ENCODE measurements around the gene HSPA2.

The HSPA2 gene

GRCh38 chr14:64520699-64521098, 19.8 kb upstream of the HSPA2 start:
- Histone ChIP-seq H3K36me3 (peaks cover 22% of the 10 kb centered on the region), H3K4me3 (ENCODE audit: low read depth, low read length) (no peak overlapping the region), H3K4me1 (peaks cover 13% of the 10 kb centered on the region), H3K27me3 (no peaks in the 10 kb centered on the region), H3K9me3 (no peaks in the 10 kb centered on the region)
- no peak for TF ChIP-seq CTCF (IDR thresholded peaks at IDR 0.05; ENCODE audit: low read depth, low read length)
- no peak for DNase-seq

GRCh38 chr14:64522591-64523355, 17.8 kb upstream of the HSPA2 start:
- Histone ChIP-seq H3K9me3 (no peaks in the 10 kb centered on the region), H3K4me1 (peaks cover 13% of the 10 kb centered on the region), H3K4me3 (ENCODE audit: low read depth, low read length) (no peak overlapping the region), H3K27me3 (no peaks in the 10 kb centered on the region), H3K36me3 (peaks cover 22% of the 10 kb centered on the region)
- DNase-seq: no peak
- TF ChIP-seq CTCF (IDR thresholded peaks at IDR 0.05; ENCODE audit: low read depth, low read length): no peak

DNA sequence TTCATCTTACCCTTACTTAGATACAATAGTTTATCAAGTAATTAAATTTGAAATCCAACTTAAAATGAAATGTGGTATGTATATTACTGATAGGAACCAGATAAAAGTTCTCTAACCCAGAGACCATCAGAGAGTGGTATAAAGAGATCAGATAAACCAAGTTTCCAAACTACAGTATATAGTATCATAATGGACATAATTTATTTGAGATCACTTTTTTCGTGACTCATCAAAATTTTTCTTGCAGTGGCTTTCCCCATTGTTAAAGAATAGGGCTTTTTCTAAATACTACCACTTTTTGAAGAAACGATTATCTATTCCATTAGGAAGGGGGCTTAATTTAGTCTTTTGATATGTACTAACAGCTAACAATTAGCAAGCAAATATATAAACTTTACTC, 15.2 kb upstream of the HSPA2 start:
- Histone ChIP-seq H3K36me3 (peaks cover 22% of the 10 kb centered on the region), H3K9me3 (no peaks in the 10 kb centered on the region), H3K27me3 (no peaks in the 10 kb centered on the region), H3K4me1 (peaks cover 13% of the 10 kb centered on the region), H3K4me3 (ENCODE audit: low read depth, low read length) (no peak overlapping the region)
- TF ChIP-seq CTCF (IDR thresholded peaks at IDR 0.05; ENCODE audit: low read depth, low read length): no peak
- DNase-seq: no peak

DNA sequence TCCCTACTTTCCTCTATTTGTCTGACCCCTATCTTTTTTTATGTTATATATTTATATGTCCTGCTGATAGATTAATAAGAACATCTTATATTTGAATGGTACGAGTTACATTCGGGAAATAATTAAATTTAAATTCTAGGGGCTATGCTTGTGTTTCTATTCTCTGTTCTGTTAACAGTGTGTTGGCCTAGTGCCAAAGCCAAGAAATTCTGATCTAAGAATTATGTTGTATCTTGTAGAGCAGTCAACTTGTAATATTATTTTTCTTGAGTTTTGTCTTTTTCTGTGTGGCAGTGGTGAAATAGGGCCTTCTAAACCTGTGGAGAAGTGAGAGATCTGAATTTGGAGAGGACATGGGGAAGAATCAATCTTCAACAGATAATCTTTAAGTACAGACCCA, 9.0 kb upstream of the HSPA2 start:
- H3K27me3 ChIP-seq: no peaks in the 10 kb centered on the region
- TF ChIP-seq CTCF (IDR thresholded peaks at IDR 0.05; ENCODE audit: low read depth, low read length): no peak
- H3K4me1 ChIP-seq: peaks cover 8% of the 10 kb centered on the region
- DNase-seq: no peak
- no peaks in the 10 kb centered on the region; the same call in 1 of the 2 replicates for H3K36me3 ChIP-seq
- H3K9me3 ChIP-seq: no peaks in the 10 kb centered on the region
- H3K4me3 ChIP-seq (ENCODE audit: low read depth, low read length): no peak overlapping the region

DNA sequence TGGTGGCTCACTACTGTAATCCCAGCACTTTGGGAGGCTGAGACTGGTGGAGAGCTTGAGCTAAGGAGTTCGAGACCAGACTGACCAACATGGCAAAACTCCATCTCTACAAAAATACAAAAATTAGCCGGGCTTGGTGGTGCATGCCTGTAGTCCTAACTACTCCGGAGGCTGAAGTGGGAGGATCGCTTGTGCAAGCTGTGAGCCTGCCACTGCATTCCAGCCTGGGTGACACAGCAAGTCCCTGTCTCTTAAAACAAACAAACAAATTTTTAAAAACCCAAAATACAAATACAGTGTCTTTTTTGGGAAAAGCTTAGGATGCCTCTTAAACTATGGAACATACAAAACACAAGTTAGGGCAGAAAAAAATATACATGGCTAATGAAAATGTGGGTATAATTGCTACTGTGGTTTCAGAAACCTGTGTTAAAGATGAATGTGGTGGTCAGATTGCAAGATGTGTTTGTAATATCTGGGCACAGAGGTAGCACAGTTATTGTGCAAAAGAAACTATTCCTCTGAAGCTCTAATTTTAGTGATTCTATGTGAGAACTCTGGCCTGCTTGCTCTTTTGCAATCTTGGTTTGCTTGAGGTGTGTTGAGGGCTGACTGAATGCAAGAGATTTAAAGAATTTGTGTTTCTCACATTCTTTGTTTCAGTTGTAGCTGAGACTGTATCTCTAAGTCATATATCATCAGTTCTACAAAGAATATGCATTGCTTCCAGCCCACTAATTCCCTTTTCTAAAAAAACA, 3.9 kb upstream of the HSPA2 start:
- Histone ChIP-seq H3K36me3 (no peaks in the 10 kb centered on the region), H3K4me1 (peaks cover 3% of the 10 kb centered on the region), H3K9me3 (peaks cover 8% of the 10 kb centered on the region; the same call in 1 of the 2 replicates), H3K4me3 (ENCODE audit: low read depth, low read length) (no peak overlapping the region), H3K27me3 (no peaks in the 10 kb centered on the region)
- no peak for TF ChIP-seq CTCF (IDR thresholded peaks at IDR 0.05; ENCODE audit: low read depth, low read length)
- no peak for DNase-seq
